Trophoblast cell (in vitro differentiated cells and primary cell): Measurements from ENCODE around the gene RPL41.
A peak's percentile ranks its signal among the peaks of the same experiment; 100 is the strongest.

Experiments used
- DNase-seq, 2 donors: peaks; one replicate each; pipeline ENCODE4 v3.0.0-alpha.2; 2016
- H2AFZ ChIP-seq: 2 replicates; pipeline ENCODE4 v1.6.1; 2013; ENCODE audit warnings: low read length, moderate library complexity, mild to moderate bottlenecking; ENCODE audit not compliant: insufficient read depth, poor library complexity
- H2AK5ac ChIP-seq: 2 replicates; pipeline ENCODE4 v1.6.1; 2013; ENCODE audit warnings: mild to moderate bottlenecking, low read length
- H2BK120ac ChIP-seq: 2 replicates; pipeline ENCODE4 v1.6.1; 2013; ENCODE audit warnings: low read length, mild to moderate bottlenecking, moderate library complexity; ENCODE audit not compliant: insufficient read depth, poor library complexity
- H2BK12ac ChIP-seq: 2 replicates; pipeline ENCODE4 v1.6.1; 2013; ENCODE audit warnings: mild to moderate bottlenecking, low read length, moderate library complexity
- H2BK5ac ChIP-seq: 2 replicates; pipeline ENCODE4 v1.6.1; 2013; ENCODE audit warnings: low read length, low read depth, moderate library complexity, mild to moderate bottlenecking; ENCODE audit not compliant: poor library complexity
- H3K14ac ChIP-seq: 2 replicates; pipeline ENCODE4 v1.6.1; 2013; ENCODE audit warnings: mild to moderate bottlenecking, low read length
- H3K18ac ChIP-seq: 2 replicates; pipeline ENCODE4 v1.6.1; 2013; ENCODE audit warnings: mild to moderate bottlenecking, low read length
- H3K23ac ChIP-seq: 2 replicates; pipeline ENCODE4 v1.6.1; 2013; ENCODE audit warnings: low read length
- H3K27ac ChIP-seq: 2 replicates; pipeline ENCODE4 v1.5.1; 2013; ENCODE audit warnings: low read depth, mild to moderate bottlenecking, inconsistent platforms, low read length, moderate library complexity
- H3K27me3 ChIP-seq: 2 replicates; pipeline ENCODE4 v1.6.1; 2013; ENCODE audit warnings: inconsistent platforms, mild to moderate bottlenecking, low read length, moderate library complexity; ENCODE audit not compliant: insufficient read depth
- H3K36me3 ChIP-seq, 2 experiments: 1 replicate in 1 of 2; 2 replicates in 1 of 2; pipeline ENCODE4 v1.6.1; 2013; ENCODE audit warnings: low read length in 2 of 2, mild to moderate bottlenecking in 2 of 2, moderate library complexity in 1 of 2; ENCODE audit not compliant: insufficient read depth in 2 of 2, control insufficient read depth in 1 of 2
- H3K4ac ChIP-seq: 2 replicates; pipeline ENCODE4 v1.6.1; 2013; ENCODE audit warnings: low read depth, mild to moderate bottlenecking, low read length, moderate library complexity
- H3K4me1 ChIP-seq, 2 experiments: 1 replicate in 1 of 2; 2 replicates in 1 of 2; pipeline ENCODE4 v1.6.1; 2013; ENCODE audit warnings: low read length in 2 of 2, mild to moderate bottlenecking in 2 of 2, moderate library complexity in 1 of 2; ENCODE audit not compliant: insufficient read depth in 2 of 2, control insufficient read depth in 1 of 2
- H3K4me2 ChIP-seq: 2 replicates; pipeline ENCODE4 v1.6.1; 2013; ENCODE audit warnings: inconsistent platforms, mild to moderate bottlenecking, low read length, moderate library complexity
- H3K4me3 ChIP-seq: 2 replicates; pipeline ENCODE4 v1.5.1; 2013; ENCODE audit warnings: mild to moderate bottlenecking, low read depth, low read length, inconsistent platforms
- H3K79me1 ChIP-seq: one replicate; pipeline ENCODE4 v1.6.1; 2013; ENCODE audit warnings: low read length
- H3K79me2 ChIP-seq: 2 replicates; pipeline ENCODE4 v1.6.1; 2013; ENCODE audit warnings: low read length, mild to moderate bottlenecking; ENCODE audit not compliant: control insufficient read depth, insufficient read depth, poor library complexity
- H3K9ac ChIP-seq: 2 replicates; pipeline ENCODE4 v1.6.1; 2013; ENCODE audit warnings: mild to moderate bottlenecking, low read length
- H3K9me3 ChIP-seq: 2 replicates; pipeline ENCODE4 v1.6.1; 2013; ENCODE audit warnings: low read depth, mild to moderate bottlenecking, control low read depth, inconsistent platforms, low read length; ENCODE audit not compliant: insufficient read depth
- H4K12ac ChIP-seq: 2 replicates; pipeline ENCODE4 v1.6.1; 2013; ENCODE audit warnings: low read depth, mild to moderate bottlenecking, low read length, moderate library complexity
- H4K8ac ChIP-seq: 2 replicates; pipeline ENCODE4 v1.6.1; 2013; ENCODE audit warnings: low read depth, mild to moderate bottlenecking, low read length, moderate library complexity
- H4K91ac ChIP-seq: one replicate; pipeline ENCODE4 v1.6.1; 2013; ENCODE audit warnings: low read depth, mild to moderate bottlenecking, low read length, moderate library complexity
- WGBS: extraction: QIAGEN DNeasy Blood & Tissue Kit; methylation state at CpG from one replicate; pipeline ENCODE4 v1.1.7; 2013; ENCODE audit warnings: missing lambda C conversion rate; ENCODE audit not compliant: insufficient read length, insufficient coverage; ENCODE audit errors: extremely low coverage; 5-methylcytosine and 5-hydroxymethylcytosine counted together

The RPL41 gene

GRCh38 chr12:56128670-56129205 is 12.3 kb downstream of the RPL41 start:
- peak overlapping the region; percentile 83 for H3K9ac ChIP-seq
- H3K14ac ChIP-seq: peak overlapping the region; percentile 97
- H4K12ac ChIP-seq: peak overlapping the region; percentile 58
- WGBS: no CpG with 5 or more reads among the region's 20 CpGs
- H3K79me1 ChIP-seq: peaks cover 9% of the 10 kb centered on the region
- no peaks in the 10 kb centered on the region for H3K9me3 ChIP-seq
- DNase-seq: no peak
- peaks cover 19 to 33% of the 10 kb centered on the region in 2 experiments for H3K36me3 ChIP-seq
- peak overlapping the region; percentile 70 for H2AK5ac ChIP-seq
- H2AFZ ChIP-seq: peak overlapping the region; percentile 85
- no peaks in the 10 kb centered on the region for H3K27me3 ChIP-seq
- H4K91ac ChIP-seq: peak overlapping the region; percentile 85
- H2BK5ac ChIP-seq: peak overlapping the region; percentile 62
- H3K27ac ChIP-seq: peak overlapping the region; percentile 63
- peaks cover 7% of the 10 kb centered on the region for H3K79me2 ChIP-seq
- peak overlapping the region; percentile 94 for H3K18ac ChIP-seq
- no peak overlapping the region for H3K23ac ChIP-seq
- peak overlapping the region; percentile 68 for H3K4ac ChIP-seq
- H2BK120ac ChIP-seq: peak overlapping the region; percentile 65
- H2BK12ac ChIP-seq: peak overlapping the region; percentile 30
- H3K4me2 ChIP-seq: peak overlapping the region; percentile 94
- peaks cover 11 to 12% of the 10 kb centered on the region in 2 experiments for H3K4me1 ChIP-seq
- H3K4me3 ChIP-seq: peak overlapping the region; percentile 87
- H4K8ac ChIP-seq: peak overlapping the region; percentile 86

GRCh38 chr12:56129206-56129941 is 12.9 kb downstream of the RPL41 start:
- Histone ChIP-seq H4K12ac (no peak overlapping the region), H3K23ac (no peak overlapping the region), H3K79me1 (peaks cover 9% of the 10 kb centered on the region), H3K18ac (peak overlapping the region; percentile 94), H2AFZ (peak overlapping the region; percentile 18), H3K14ac (peak overlapping the region; percentile 97), H3K4me2 (peak overlapping the region; percentile 94), H3K27me3 (no peaks in the 10 kb centered on the region), H3K4ac (no peak overlapping the region), H4K91ac (peak overlapping the region; percentile 85), H2BK12ac (no peak overlapping the region), H3K27ac (peak overlapping the region; percentile 20), H4K8ac (no peak overlapping the region), H3K4me1 (peaks cover 11 to 12% of the 10 kb centered on the region in 2 experiments), H3K4me3 (peak overlapping the region; percentile 87), H3K9me3 (no peaks in the 10 kb centered on the region), H3K36me3 (peaks cover 25 to 38% of the 10 kb centered on the region in 2 experiments), H2BK5ac (peak overlapping the region; percentile 10), H3K79me2 (peaks cover 7% of the 10 kb centered on the region), H2AK5ac (no peak overlapping the region), H3K9ac (no peak overlapping the region), H2BK120ac (peak overlapping the region; percentile 40)
- DNase-seq: peak; percentile 56 to 65
- no CpG with 5 or more reads among the region's 29 CpGs for WGBS

GRCh38 chr12:56129942-56130495 is 13.6 kb downstream of the RPL41 start:
- H4K91ac ChIP-seq: no peak overlapping the region
- peaks cover 25 to 38% of the 10 kb centered on the region in 2 experiments for H3K36me3 ChIP-seq
- no CpG with 5 or more reads among the region's 22 CpGs for WGBS
- no peak overlapping the region for H3K18ac ChIP-seq
- H4K8ac ChIP-seq: no peak overlapping the region
- peaks cover 11 to 12% of the 10 kb centered on the region in 2 experiments for H3K4me1 ChIP-seq
- no peak overlapping the region for H2BK12ac ChIP-seq
- no peak overlapping the region for H3K9ac ChIP-seq
- no peak overlapping the region for H2BK120ac ChIP-seq
- H3K79me1 ChIP-seq: peaks cover 9% of the 10 kb centered on the region
- H3K4me2 ChIP-seq: no peak overlapping the region
- no peak overlapping the region for H3K27ac ChIP-seq
- H3K9me3 ChIP-seq: no peaks in the 10 kb centered on the region
- H4K12ac ChIP-seq: no peak overlapping the region
- peaks cover 7% of the 10 kb centered on the region for H3K79me2 ChIP-seq
- no peak overlapping the region for H3K4ac ChIP-seq
- H2AFZ ChIP-seq: no peak overlapping the region
- H2BK5ac ChIP-seq: no peak overlapping the region
- H3K23ac ChIP-seq: no peak overlapping the region
- no peaks in the 10 kb centered on the region for H3K27me3 ChIP-seq
- no peak overlapping the region for H3K14ac ChIP-seq
- H2AK5ac ChIP-seq: no peak overlapping the region
- DNase-seq: peak in 1 of 2 donors; percentile 67
- H3K4me3 ChIP-seq: no peak overlapping the region

DNA sequence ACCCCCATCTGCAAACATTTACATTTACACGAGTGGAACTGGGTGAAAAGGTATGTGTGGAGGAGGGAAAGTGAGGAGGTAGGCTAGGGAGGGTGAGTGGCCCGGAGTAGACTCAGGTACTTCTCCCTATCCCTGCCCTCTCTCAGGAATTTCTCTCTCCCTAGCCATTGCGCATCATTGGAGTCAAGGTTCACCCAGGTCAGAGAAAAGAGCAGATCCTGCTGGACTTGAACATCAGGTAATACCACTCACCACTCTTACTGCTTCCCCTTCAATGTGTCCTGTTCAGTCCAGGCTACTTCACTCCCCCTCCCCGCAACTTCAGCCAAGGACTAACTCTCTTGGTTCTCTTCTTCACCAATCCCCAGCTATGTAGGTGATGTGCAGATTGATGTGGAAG is 14.4 kb downstream of the RPL41 start:
- Histone ChIP-seq H2BK12ac (no peak overlapping the region), H3K4me1 (peaks cover 11 to 12% of the 10 kb centered on the region in 2 experiments), H3K36me3 (peaks cover 25 to 38% of the 10 kb centered on the region in 2 experiments), H3K9ac (no peak overlapping the region), H3K18ac (no peak overlapping the region), H2BK120ac (no peak overlapping the region), H3K23ac (no peak overlapping the region), H3K4me2 (no peak overlapping the region), H2AK5ac (no peak overlapping the region), H3K27me3 (no peaks in the 10 kb centered on the region), H3K4ac (no peak overlapping the region), H3K79me2 (peaks cover 7% of the 10 kb centered on the region), H3K27ac (no peak overlapping the region), H4K12ac (no peak overlapping the region), H4K91ac (no peak overlapping the region), H2AFZ (no peak overlapping the region), H3K79me1 (peaks cover 9% of the 10 kb centered on the region), H3K14ac (no peak overlapping the region), H2BK5ac (no peak overlapping the region), H3K9me3 (no peaks in the 10 kb centered on the region), H3K4me3 (no peak overlapping the region), H4K8ac (no peak overlapping the region)
- no CpG with 5 or more reads among the region's 4 CpGs for WGBS
- DNase-seq: peak; percentile 74 to 87
